Measurements from ENCODE around the gene MSX2.

Gene MSX2

GRCh38 chr5:174680901-174681565 is 43.3 kb upstream of the MSX2 start:
- Histone ChIP-seq H3K4ac (ENCODE audit: low read depth in 1 of 2, low read length in 2 of 2) (no peak overlapping the region), H3K36me3 (ENCODE audit: control insufficient read depth in 1 of 2, insufficient read depth in 2 of 2, low read depth in 1 of 2, low read length in 2 of 2) (no peaks in the 10 kb centered on the region), H3K27me3 (ENCODE audit: control insufficient read depth in 1 of 2, insufficient read depth in 1 of 2, low read length in 2 of 2) (peaks cover 0 to 5% of the 10 kb centered on the region in 2 experiments), H3K27ac (ENCODE audit: low read length, poor library complexity, severe bottlenecking) (no peak overlapping the region), H3K4me1 (ENCODE audit: control insufficient read depth, insufficient read depth, low read depth, low read length) (no peaks in the 10 kb centered on the region), H3K4me3 (ENCODE audit: insufficient read depth in 1 of 2, low read depth in 1 of 2, low read length in 2 of 2) (no peak overlapping the region), H3K4me2 (ENCODE audit: low read length, poor library complexity, severe bottlenecking) (no peak overlapping the region), H2BK15ac (ENCODE audit: low read depth, poor library complexity, severe bottlenecking) (no peak overlapping the region), H3K9ac (ENCODE audit: low read length) (no peak overlapping the region), H3K9me3 (ENCODE audit: control insufficient read depth, low read length) (peaks cover 7% of the 10 kb centered on the region), H4K8ac (ENCODE audit: low read length) (no peak overlapping the region), H3K14ac (ENCODE audit: low read length in 2 of 2) (no peak overlapping the region), H2BK12ac (ENCODE audit: low read length in 2 of 2) (no peak overlapping the region), H3K79me1 (replicated peaks; ENCODE audit: low read length, poor library complexity, severe bottlenecking) (no peaks in the 10 kb centered on the region), H2AK5ac (ENCODE audit: low read length, severe bottlenecking) (no peak overlapping the region), H3K23ac (ENCODE audit: low read length in 2 of 2) (no peak overlapping the region), H2AFZ (ENCODE audit: low read depth, low read length) (no peak overlapping the region), H3K18ac (ENCODE audit: low read depth in 1 of 2, low read length in 2 of 2) (no peak overlapping the region), H2BK120ac (ENCODE audit: low read depth, low read length) (no peak overlapping the region), H4K91ac (ENCODE audit: low read length) (no peak overlapping the region), H2BK5ac (ENCODE audit: low read depth, low read length, poor library complexity, severe bottlenecking) (no peak overlapping the region)
- WGBS: 79% methylated on average over 6 of the region's 7 CpGs
- DNase-seq: no peak

- no peak overlapping the region for H2BK15ac ChIP-seq (ENCODE audit: low read depth, poor library complexity, severe bottlenecking)
Measured at GRCh38 chr5:174687503-174687902, 36.9 kb upstream of the MSX2 start.

DNA sequence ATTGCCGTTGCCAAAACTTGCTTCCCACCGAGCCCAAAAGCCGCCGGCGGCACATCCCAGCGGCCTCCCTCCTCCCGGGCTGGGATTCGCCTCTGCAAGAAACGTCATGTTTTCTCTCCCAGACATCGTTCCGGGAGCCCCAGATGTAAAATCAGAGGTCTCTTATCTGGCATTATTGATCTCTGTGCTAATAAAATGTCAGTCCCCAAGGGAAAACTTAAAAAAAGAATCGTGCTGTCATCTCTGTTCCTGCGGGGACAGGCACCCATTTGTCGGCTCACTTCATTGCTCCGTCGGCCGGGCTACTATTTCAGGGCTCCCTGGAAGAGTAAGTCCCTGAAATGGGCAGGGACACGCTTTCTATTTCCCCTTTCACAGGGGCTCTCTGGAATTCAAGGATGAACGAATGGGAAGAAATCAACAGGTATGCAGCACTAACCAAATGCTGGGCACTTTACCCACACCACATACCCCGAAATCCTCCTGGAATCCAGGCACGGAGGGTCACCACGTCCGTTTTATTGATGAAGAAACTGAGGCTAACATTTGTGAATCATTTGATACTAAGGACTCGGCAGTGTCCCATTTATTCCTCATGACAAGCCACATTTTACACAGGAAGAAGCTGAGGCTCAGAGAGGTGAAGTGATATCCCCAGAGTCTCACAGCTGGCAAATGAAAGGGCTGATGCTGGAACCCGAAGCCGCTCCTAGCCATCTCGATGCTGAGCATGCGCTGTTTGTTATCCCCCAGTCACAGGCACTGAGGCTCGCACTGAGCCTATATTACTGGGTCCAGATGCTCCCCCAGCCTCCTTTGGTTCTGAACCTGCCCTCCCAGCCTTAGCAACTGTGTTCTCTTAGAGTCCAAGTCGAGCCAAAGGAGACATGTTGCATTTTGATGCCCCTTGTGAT is 35.7 kb upstream of the MSX2 start:
- no peak overlapping the region for H3K9ac ChIP-seq (ENCODE audit: low read length)
- no peak overlapping the region for H3K18ac ChIP-seq (ENCODE audit: low read depth in 1 of 2, low read length in 2 of 2)
- no peak overlapping the region for H3K23ac ChIP-seq (ENCODE audit: low read length in 2 of 2)
- H4K8ac ChIP-seq (ENCODE audit: low read length): no peak overlapping the region
- H4K91ac ChIP-seq (ENCODE audit: low read length): no peak overlapping the region
- H2BK120ac ChIP-seq (ENCODE audit: low read depth, low read length): no peak overlapping the region
- H3K4me3 ChIP-seq (ENCODE audit: insufficient read depth in 1 of 2, low read depth in 1 of 2, low read length in 2 of 2): peak overlapping the region in 1 of 2 experiments; percentile 41
- H2AFZ ChIP-seq (ENCODE audit: low read depth, low read length): no peak overlapping the region
- no peaks in the 10 kb centered on the region for H3K79me1 ChIP-seq (replicated peaks; ENCODE audit: low read length, poor library complexity, severe bottlenecking)
- no peak overlapping the region for H2BK12ac ChIP-seq (ENCODE audit: low read length in 2 of 2)
- H3K36me3 ChIP-seq (ENCODE audit: control insufficient read depth in 1 of 2, insufficient read depth in 2 of 2, low read depth in 1 of 2, low read length in 2 of 2): no peaks in the 10 kb centered on the region
- WGBS: 9% methylated on average over 28 of the region's 30 CpGs
- H3K4ac ChIP-seq (ENCODE audit: low read depth in 1 of 2, low read length in 2 of 2): no peak overlapping the region
- DNase-seq: no peak
- H2AK5ac ChIP-seq (ENCODE audit: low read length, severe bottlenecking): no peak overlapping the region
- no peaks in the 10 kb centered on the region for H3K4me1 ChIP-seq (ENCODE audit: control insufficient read depth, insufficient read depth, low read depth, low read length)
- H3K27ac ChIP-seq (ENCODE audit: low read length, poor library complexity, severe bottlenecking): no peak overlapping the region
- peaks cover 16 to 67% of the 10 kb centered on the region in 2 experiments for H3K27me3 ChIP-seq (ENCODE audit: control insufficient read depth in 1 of 2, insufficient read depth in 1 of 2, low read length in 2 of 2)
- H3K9me3 ChIP-seq (ENCODE audit: control insufficient read depth, low read length): no peaks in the 10 kb centered on the region
- no peak overlapping the region for H2BK5ac ChIP-seq (ENCODE audit: low read depth, low read length, poor library complexity, severe bottlenecking)
- H3K14ac ChIP-seq (ENCODE audit: low read length in 2 of 2): no peak overlapping the region
- H3K4me2 ChIP-seq (ENCODE audit: low read length, poor library complexity, severe bottlenecking): no peak overlapping the region
- no peak overlapping the region for H2BK15ac ChIP-seq (ENCODE audit: low read depth, poor library complexity, severe bottlenecking)

More at GRCh38 chr5:174687503-174687902, 36.9 kb upstream of the MSX2 start:
- Histone ChIP-seq H3K9me3 (ENCODE audit: control insufficient read depth, low read length) (no peaks in the 10 kb centered on the region), H3K4me2 (ENCODE audit: low read length, poor library complexity, severe bottlenecking) (no peak overlapping the region), H4K91ac (ENCODE audit: low read length) (no peak overlapping the region), H3K27ac (ENCODE audit: low read length, poor library complexity, severe bottlenecking) (no peak overlapping the region), H2AK5ac (ENCODE audit: low read length, severe bottlenecking) (no peak overlapping the region), H4K8ac (ENCODE audit: low read length) (no peak overlapping the region), H2AFZ (ENCODE audit: low read depth, low read length) (no peak overlapping the region), H2BK5ac (ENCODE audit: low read depth, low read length, poor library complexity, severe bottlenecking) (no peak overlapping the region), H3K9ac (ENCODE audit: low read length) (no peak overlapping the region), H3K27me3 (ENCODE audit: control insufficient read depth in 1 of 2, insufficient read depth in 1 of 2, low read length in 2 of 2) (peaks cover 9 to 58% of the 10 kb centered on the region in 2 experiments), H3K79me1 (replicated peaks; ENCODE audit: low read length, poor library complexity, severe bottlenecking) (no peaks in the 10 kb centered on the region), H2BK12ac (ENCODE audit: low read length in 2 of 2) (no peak overlapping the region), H3K23ac (ENCODE audit: low read length in 2 of 2) (no peak overlapping the region), H3K4me1 (ENCODE audit: control insufficient read depth, insufficient read depth, low read depth, low read length) (no peaks in the 10 kb centered on the region), H3K4me3 (ENCODE audit: insufficient read depth in 1 of 2, low read depth in 1 of 2, low read length in 2 of 2) (no peak overlapping the region), H2BK120ac (ENCODE audit: low read depth, low read length) (no peak overlapping the region), H3K18ac (ENCODE audit: low read depth in 1 of 2, low read length in 2 of 2) (no peak overlapping the region), H3K4ac (ENCODE audit: low read depth in 1 of 2, low read length in 2 of 2) (no peak overlapping the region), H3K14ac (ENCODE audit: low read length in 2 of 2) (no peak overlapping the region), H3K36me3 (ENCODE audit: control insufficient read depth in 1 of 2, insufficient read depth in 2 of 2, low read depth in 1 of 2, low read length in 2 of 2) (no peaks in the 10 kb centered on the region)
- DNase-seq: no peak

DNA sequence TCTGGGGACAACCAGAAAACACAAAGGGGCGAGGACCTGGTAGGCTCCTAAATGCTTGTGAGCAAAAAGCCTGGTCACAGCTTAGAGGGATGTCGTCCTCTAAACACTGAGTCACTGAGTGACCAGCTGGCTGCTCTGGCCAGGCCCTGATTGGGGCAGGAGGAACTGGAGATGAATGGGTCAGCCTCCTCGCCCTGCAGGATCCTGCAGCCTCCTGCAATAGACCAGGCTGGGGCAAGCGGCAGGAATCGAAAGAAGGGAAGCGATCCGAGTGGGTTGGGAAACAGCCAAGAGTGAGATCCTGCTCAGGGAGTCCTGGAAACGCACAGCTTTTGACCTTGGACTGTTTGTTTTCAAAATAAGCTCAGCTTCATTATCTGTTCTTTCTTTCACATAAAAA is 34.1 kb upstream of the MSX2 start:
- Histone ChIP-seq H2BK5ac (ENCODE audit: low read depth, low read length, poor library complexity, severe bottlenecking) (no peak overlapping the region), H3K36me3 (ENCODE audit: control insufficient read depth in 1 of 2, insufficient read depth in 2 of 2, low read depth in 1 of 2, low read length in 2 of 2) (no peaks in the 10 kb centered on the region), H3K4me2 (ENCODE audit: low read length, poor library complexity, severe bottlenecking) (no peak overlapping the region), H3K4ac (ENCODE audit: low read depth in 1 of 2, low read length in 2 of 2) (no peak overlapping the region), H3K9me3 (ENCODE audit: control insufficient read depth, low read length) (no peaks in the 10 kb centered on the region), H3K79me1 (replicated peaks; ENCODE audit: low read length, poor library complexity, severe bottlenecking) (no peaks in the 10 kb centered on the region), H4K8ac (ENCODE audit: low read length) (no peak overlapping the region), H3K9ac (ENCODE audit: low read length) (peak overlapping the region; percentile 28), H3K27ac (ENCODE audit: low read length, poor library complexity, severe bottlenecking) (no peak overlapping the region), H3K4me1 (ENCODE audit: control insufficient read depth, insufficient read depth, low read depth, low read length) (no peaks in the 10 kb centered on the region), H4K91ac (ENCODE audit: low read length) (no peak overlapping the region), H3K23ac (ENCODE audit: low read length in 2 of 2) (no peak overlapping the region), H3K27me3 (ENCODE audit: control insufficient read depth in 1 of 2, insufficient read depth in 1 of 2, low read length in 2 of 2) (peaks cover 23 to 83% of the 10 kb centered on the region in 2 experiments), H2BK15ac (ENCODE audit: low read depth, poor library complexity, severe bottlenecking) (no peak overlapping the region), H2BK120ac (ENCODE audit: low read depth, low read length) (no peak overlapping the region), H3K14ac (ENCODE audit: low read length in 2 of 2) (peak overlapping the region in 1 of 2 experiments; percentile 1), H2AFZ (ENCODE audit: low read depth, low read length) (no peak overlapping the region), H3K4me3 (ENCODE audit: insufficient read depth in 1 of 2, low read depth in 1 of 2, low read length in 2 of 2) (peak overlapping the region in 1 of 2 experiments; percentile 57), H2BK12ac (ENCODE audit: low read length in 2 of 2) (no peak overlapping the region), H2AK5ac (ENCODE audit: low read length, severe bottlenecking) (no peak overlapping the region), H3K18ac (ENCODE audit: low read depth in 1 of 2, low read length in 2 of 2) (no peak overlapping the region)
- peak; percentile 61 for DNase-seq
- 36% methylated on average over 8 of the region's 8 CpGs for WGBS

All from mesenchymal stem cell (in vitro differentiated cells and primary cell).